ENCODE data around the gene ST3GAL3. TPM values are rescaled to one million over a fixed set of nuclear protein-coding genes. Genes with fewer than 3 reads are reported as not detected.

ST3GAL3 gene
- total and polyA plus RNA-seq, 2 of the 13 experiments (the other 11 are each of a cell fraction or from before 2014, with no cell fraction given): 5.1 to 8.1 TPM

- TF ChIP-seq ZBTB25 (CRISPR knock-in tag; IDR thresholded peaks at IDR 0.05) (peak; percentile 89), MXD4 (CRISPR knock-in tag; IDR thresholded peaks at IDR 0.05) (peak; percentile 84), ZNF30 (CRISPR knock-in tag; IDR thresholded peaks at IDR 0.05) (no peak; the same call in 1 of the 2 replicates), ZNF496 (CRISPR knock-in tag; IDR thresholded peaks at IDR 0.05; ENCODE audit: insufficient replicate concordance) (no peak), ZC3H13 (CRISPR knock-in tag; IDR thresholded peaks at IDR 0.05) (peak; percentile 74; the same call in 1 of the 2 replicates), ZEB1 (IDR thresholded peaks at IDR 0.05; ENCODE audit: insufficient replicate concordance, low read depth) (peak; percentile 20), ZNF614 (CRISPR knock-in tag; IDR thresholded peaks at IDR 0.05; ENCODE audit: borderline replicate concordance) (peak; percentile 90; the same call in 1 of the 2 replicates), SOX13 (IDR thresholded peaks at IDR 0.05) (no peak), SOX13 (CRISPR knock-in tag; conservative IDR thresholded peaks at IDR 0.05 in 1 of 2, IDR thresholded peaks at IDR 0.05 in 1 of 2) (peak in 1 of 2 experiments; percentile 21; a peak in 1 of 4 replicates), ZNF274 (CRISPR knock-in tag; IDR thresholded peaks at IDR 0.05) (peak; percentile 63; the same call in 1 of the 2 replicates), HCFC1 (IDR thresholded peaks at IDR 0.05; ENCODE audit: low read depth, low read length) (peak; percentile 90), NFE2L2 (IDR thresholded peaks at IDR 0.05; ENCODE audit: low read length) (no peak), DPF2 (CRISPR knock-in tag; IDR thresholded peaks at IDR 0.05; ENCODE audit: borderline replicate concordance, low read depth) (no peak), RAD21 (CRISPR knock-in tag; IDR thresholded peaks at IDR 0.05) (no peak; the same call in 1 of the 2 replicates), ZNF441 (CRISPR knock-in tag; IDR thresholded peaks at IDR 0.05; ENCODE audit: borderline replicate concordance) (peak; percentile 76), BCL6 (CRISPR knock-in tag; IDR thresholded peaks at IDR 0.05) (peak; percentile 78), PTBP1 (IDR thresholded peaks at IDR 0.05; ENCODE audit: low read depth, low read length, poor library complexity, severe bottlenecking) (peak; percentile 71), MYNN (CRISPR knock-in tag; IDR thresholded peaks at IDR 0.05; ENCODE audit: low read depth) (peak; percentile 65; the same call in 1 of the 2 replicates), ZFAT (CRISPR knock-in tag; conservative IDR thresholded peaks at IDR 0.05) (no peak), PHF8 (CRISPR knock-in tag; IDR thresholded peaks at IDR 0.05) (peak; percentile 92), ARNTL (CRISPR knock-in tag; IDR thresholded peaks at IDR 0.05) (peak; percentile 94), REL (CRISPR knock-in tag; conservative IDR thresholded peaks at IDR 0.05) (peak; percentile 67; the same call in 1 of the 2 replicates), ARHGAP35 (CRISPR knock-in tag; IDR thresholded peaks at IDR 0.05; ENCODE audit: borderline replicate concordance) (peak; percentile 49; the same call in 1 of the 2 replicates), ZNF776 (CRISPR knock-in tag; IDR thresholded peaks at IDR 0.05) (peak; percentile 92), SOX5 (CRISPR knock-in tag; IDR thresholded peaks at IDR 0.05; ENCODE audit: borderline replicate concordance) (peak; percentile 18; the same call in 1 of the 2 replicates)
- TF ChIP-seq, protein P1, sequence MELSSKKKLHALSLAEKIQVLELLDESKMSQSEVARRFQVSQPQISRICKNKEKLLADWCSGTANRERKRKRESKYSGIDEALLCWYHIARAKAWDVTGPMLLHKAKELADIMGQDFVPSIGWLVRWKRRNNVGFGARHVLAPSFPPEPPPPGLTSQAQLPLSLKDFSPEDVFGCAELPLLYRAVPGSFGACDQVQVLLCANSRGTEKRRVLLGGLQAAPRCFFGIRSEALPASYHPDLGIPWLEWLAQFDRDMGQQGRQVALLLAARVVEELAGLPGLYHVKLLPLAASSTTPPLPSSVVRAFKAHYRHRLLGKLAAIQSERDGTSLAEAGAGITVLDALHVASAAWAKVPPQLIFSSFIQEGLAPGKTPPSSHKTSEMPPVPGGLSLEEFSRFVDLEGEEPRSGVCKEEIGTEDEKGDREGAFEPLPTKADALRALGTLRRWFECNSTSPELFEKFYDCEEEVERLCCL (CRISPR knock-in tag; IDR thresholded peaks at IDR 0.05; ENCODE audit: borderline replicate concordance): peak; percentile 57; the same call in 1 of the 2 replicates
- TF ChIP-seq, protein P2, sequence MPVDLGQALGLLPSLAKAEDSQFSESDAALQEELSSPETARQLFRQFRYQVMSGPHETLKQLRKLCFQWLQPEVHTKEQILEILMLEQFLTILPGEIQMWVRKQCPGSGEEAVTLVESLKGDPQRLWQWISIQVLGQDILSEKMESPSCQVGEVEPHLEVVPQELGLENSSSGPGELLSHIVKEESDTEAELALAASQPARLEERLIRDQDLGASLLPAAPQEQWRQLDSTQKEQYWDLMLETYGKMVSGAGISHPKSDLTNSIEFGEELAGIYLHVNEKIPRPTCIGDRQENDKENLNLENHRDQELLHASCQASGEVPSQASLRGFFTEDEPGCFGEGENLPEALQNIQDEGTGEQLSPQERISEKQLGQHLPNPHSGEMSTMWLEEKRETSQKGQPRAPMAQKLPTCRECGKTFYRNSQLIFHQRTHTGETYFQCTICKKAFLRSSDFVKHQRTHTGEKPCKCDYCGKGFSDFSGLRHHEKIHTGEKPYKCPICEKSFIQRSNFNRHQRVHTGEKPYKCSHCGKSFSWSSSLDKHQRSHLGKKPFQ (CRISPR knock-in tag; IDR thresholded peaks at IDR 0.05; ENCODE audit: insufficient replicate concordance): peak; percentile 64
These were observed 267.3 kb downstream of the ST3GAL3 start, which contains the start of gene ATP6V0B (continued) for GRCh38 chr1:43974443-43975248.

All from HepG2 (cell line).